Neural crest cell (in vitro differentiated cells): ENCODE measurements around the gene ELK4. TPM values are rescaled to one million over a fixed set of nuclear protein-coding genes. Genes with fewer than 3 reads are reported as not detected.

Source experiments
- DNase-seq: peaks from one replicate; pipeline ENCODE4 v3.0.0; 2021; ENCODE audit warnings: low read depth, mixed read lengths, low spot score
- H3K27ac Mint-ChIP-seq: one replicate; pipeline ENCODE4 v1.8.0; 2021; ENCODE audit warnings: mild to moderate bottlenecking, mixed read lengths; ENCODE audit not compliant: unreplicated experiment
- H3K27me3 Mint-ChIP-seq: 2 replicates; pipeline ENCODE4 v1.8.0; 2021; ENCODE audit warnings: low read depth, mild to moderate bottlenecking, mixed read lengths
- H3K36me3 Mint-ChIP-seq: 2 replicates; pipeline ENCODE4 v1.8.0; 2021; ENCODE audit warnings: low read depth, mild to moderate bottlenecking, mixed read lengths
- H3K4me1 Mint-ChIP-seq: 2 replicates; pipeline ENCODE4 v1.8.0; 2021; ENCODE audit warnings: mixed read lengths
- H3K4me3 Mint-ChIP-seq: one replicate; pipeline ENCODE4 v1.8.0; 2021; ENCODE audit warnings: mild to moderate bottlenecking, mixed read lengths
- H3K9me3 Mint-ChIP-seq: 2 replicates; pipeline ENCODE4 v1.8.0; 2021; ENCODE audit warnings: mixed read lengths
- total RNA-seq: library from RNA; stranded (reverse); gene quantifications from 2 replicates; pipeline ENCODE4 v1.2.1, GENCODE V29; 2021
- TF ChIP-seq, protein P1 (sequence below): fragments of 200-600 bp; sonication (generic); conservative IDR thresholded peaks from 2 replicates; pipeline ENCODE4 v1.5.0; 2021; ENCODE audit warnings: antibody characterized with exemption, mild to moderate bottlenecking

ELK4 gene
- total RNA-seq, 1 donor from 2014 or later: 30.1 TPM

DNA sequence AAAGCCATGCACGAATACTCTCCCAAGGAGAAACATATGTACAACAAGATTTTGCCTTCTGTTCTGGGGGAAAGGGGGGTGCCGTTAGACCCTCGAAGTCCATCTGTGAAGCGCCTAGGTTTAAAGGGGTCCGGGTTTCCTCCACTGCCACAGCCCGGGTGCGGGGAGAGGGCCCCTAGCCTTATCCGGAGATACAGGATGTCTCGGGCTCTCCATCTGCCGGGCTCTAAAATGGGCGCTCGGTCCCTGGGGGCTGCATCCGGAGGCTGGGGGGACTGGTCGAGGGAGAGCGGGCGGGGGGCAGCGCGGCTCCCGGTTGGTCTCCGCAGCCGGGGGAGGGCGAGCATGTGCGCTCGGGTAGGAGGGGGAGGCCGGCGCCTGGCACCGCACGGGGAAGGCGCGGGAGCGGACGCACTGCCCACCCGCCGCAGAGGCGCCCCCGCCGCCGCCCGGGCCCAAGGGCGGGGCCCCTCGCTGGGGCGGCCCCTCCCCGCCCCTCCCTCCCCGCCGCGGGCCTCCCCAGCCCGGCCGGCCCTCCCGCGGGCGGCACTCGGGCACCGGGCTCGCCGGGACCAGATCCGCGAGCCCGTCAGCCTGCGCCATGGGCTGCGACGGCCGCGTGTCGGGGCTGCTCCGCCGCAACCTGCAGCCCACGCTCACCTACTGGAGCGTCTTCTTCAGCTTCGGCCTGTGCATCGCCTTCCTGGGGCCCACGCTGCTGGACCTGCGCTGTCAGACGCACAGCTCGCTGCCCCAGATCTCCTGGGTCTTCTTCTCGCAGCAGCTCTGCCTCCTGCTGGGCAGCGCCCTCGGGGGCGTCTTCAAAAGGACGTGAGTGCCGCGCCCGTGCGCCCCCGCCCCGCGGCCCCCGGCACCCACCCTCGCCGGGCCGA is 63.1 kb downstream of the ELK4 start:
- TF ChIP-seq, protein P1, sequence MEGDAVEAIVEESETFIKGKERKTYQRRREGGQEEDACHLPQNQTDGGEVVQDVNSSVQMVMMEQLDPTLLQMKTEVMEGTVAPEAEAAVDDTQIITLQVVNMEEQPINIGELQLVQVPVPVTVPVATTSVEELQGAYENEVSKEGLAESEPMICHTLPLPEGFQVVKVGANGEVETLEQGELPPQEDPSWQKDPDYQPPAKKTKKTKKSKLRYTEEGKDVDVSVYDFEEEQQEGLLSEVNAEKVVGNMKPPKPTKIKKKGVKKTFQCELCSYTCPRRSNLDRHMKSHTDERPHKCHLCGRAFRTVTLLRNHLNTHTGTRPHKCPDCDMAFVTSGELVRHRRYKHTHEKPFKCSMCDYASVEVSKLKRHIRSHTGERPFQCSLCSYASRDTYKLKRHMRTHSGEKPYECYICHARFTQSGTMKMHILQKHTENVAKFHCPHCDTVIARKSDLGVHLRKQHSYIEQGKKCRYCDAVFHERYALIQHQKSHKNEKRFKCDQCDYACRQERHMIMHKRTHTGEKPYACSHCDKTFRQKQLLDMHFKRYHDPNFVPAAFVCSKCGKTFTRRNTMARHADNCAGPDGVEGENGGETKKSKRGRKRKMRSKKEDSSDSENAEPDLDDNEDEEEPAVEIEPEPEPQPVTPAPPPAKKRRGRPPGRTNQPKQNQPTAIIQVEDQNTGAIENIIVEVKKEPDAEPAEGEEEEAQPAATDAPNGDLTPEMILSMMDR: peak; percentile 25
- no peaks in the 10 kb centered on the region for H3K4me1 Mint-ChIP-seq
- H3K27me3 Mint-ChIP-seq: peaks cover 89% of the 10 kb centered on the region
- no peak for DNase-seq
- H3K4me3 Mint-ChIP-seq: no peak overlapping the region
- H3K9me3 Mint-ChIP-seq: no peaks in the 10 kb centered on the region
- H3K27ac Mint-ChIP-seq: no peak overlapping the region
- H3K36me3 Mint-ChIP-seq: no peaks in the 10 kb centered on the region

DNA sequence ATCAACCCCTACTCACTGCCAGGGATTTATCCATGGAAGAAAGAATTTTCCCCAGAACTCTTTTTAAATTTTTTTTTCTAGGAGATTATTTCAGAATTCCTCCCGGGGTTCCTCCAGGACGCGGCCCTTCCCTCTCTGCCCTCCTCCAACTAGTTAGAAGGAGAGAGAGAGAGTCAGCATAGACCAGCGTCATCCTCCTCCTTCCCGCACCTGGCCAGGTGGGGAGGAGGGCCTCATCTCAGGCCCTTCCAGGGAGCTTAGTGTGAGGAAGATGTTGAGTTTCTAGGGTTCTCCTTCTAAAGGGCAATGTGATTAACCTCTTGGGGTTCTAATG is 63.7 kb downstream of the ELK4 start:
- H3K9me3 Mint-ChIP-seq: no peaks in the 10 kb centered on the region
- no peak for DNase-seq
- peaks cover 89% of the 10 kb centered on the region for H3K27me3 Mint-ChIP-seq

DNA sequence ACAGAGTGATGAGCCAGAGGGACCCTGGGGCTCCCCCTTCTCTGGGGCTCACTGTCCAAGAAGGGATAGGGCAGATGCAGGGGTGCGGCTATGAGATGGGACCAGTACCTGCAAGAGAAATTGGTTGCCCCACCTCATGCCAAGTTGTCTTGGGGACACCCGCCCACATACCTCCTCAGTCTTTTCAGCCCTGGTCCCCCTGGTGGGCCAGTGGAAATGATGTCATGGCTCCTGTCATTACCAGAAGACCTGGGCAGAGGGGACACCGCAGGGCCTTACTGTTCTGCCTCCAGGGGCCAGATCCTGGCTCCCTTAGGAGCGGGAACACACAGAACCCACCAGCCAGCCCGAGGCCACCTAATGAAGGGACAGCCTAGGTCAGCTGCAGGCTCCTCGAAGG is 64.1 kb downstream of the ELK4 start:
- no peak for DNase-seq
- Mint-ChIP-seq H3K4me1 (no peaks in the 10 kb centered on the region), H3K4me3 (no peak overlapping the region), H3K9me3 (no peaks in the 10 kb centered on the region), H3K27me3 (peaks cover 89% of the 10 kb centered on the region), H3K36me3 (no peaks in the 10 kb centered on the region), H3K27ac (no peak overlapping the region)
- TF ChIP-seq, protein P1: no peak

More for the DNA sequence above, 63.7 kb downstream of the ELK4 start:
- Mint-ChIP-seq H3K4me3 (no peak overlapping the region), H3K36me3 (no peaks in the 10 kb centered on the region), H3K4me1 (no peaks in the 10 kb centered on the region), H3K27ac (no peak overlapping the region)
- TF ChIP-seq, protein P1: no peak

DNA sequence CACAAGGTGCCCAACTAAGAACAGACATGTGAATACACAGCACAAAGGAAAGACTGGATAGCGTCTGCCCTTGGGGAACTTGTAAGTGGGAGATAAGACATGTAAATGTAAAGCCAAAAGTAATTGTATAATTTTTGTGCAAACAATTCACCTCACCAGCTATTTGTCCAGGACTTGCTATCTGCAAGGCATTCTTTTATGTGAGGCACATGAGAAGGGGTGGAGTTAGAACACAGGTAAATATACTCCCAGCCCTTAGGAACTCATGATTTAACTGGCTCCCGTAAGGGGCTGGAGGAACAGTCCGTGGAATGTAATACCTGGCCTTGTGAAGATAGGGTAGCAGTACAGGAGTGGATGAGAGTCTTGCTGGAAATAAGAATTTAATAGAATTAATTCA is 66.0 kb downstream of the ELK4 start:
- peaks cover 9% of the 10 kb centered on the region for H3K9me3 Mint-ChIP-seq
- peaks cover 81% of the 10 kb centered on the region for H3K27me3 Mint-ChIP-seq
- H3K4me1 Mint-ChIP-seq: no peaks in the 10 kb centered on the region
- no peak for DNase-seq
- H3K36me3 Mint-ChIP-seq: no peaks in the 10 kb centered on the region
- TF ChIP-seq, protein P1: no peak
- H3K27ac Mint-ChIP-seq: no peak overlapping the region
- no peak overlapping the region for H3K4me3 Mint-ChIP-seq

DNA sequence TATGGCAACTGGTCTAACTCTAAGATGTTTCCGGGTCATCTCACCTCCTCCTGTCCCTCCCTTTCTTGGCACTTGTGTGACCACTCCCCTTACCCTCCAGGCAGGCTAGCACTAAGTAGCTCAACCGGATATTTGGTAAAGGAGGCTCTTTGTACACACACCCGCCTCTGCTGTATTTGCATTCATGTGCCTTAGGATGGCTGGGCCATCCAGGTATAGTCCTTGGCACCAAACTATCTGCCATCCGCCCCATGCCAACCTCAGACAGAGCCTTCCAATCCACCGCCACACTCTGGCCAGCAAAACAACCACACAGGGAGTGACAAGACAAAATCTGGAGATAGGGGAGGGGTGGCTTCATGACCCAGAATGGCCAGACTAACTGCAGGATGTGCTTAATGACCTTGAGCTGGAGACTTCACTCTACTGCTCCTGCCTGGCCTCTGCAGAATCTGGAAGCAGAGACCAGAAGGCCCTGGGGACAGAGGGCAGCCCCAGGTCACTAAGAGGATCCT is 67.8 kb downstream of the ELK4 start:
- Mint-ChIP-seq H3K4me1 (no peaks in the 10 kb centered on the region), H3K4me3 (no peak overlapping the region), H3K27ac (no peak overlapping the region), H3K27me3 (peaks cover 79% of the 10 kb centered on the region), H3K9me3 (peaks cover 19% of the 10 kb centered on the region), H3K36me3 (no peaks in the 10 kb centered on the region)
- no peak for DNase-seq
- TF ChIP-seq, protein P1: no peak
